ENCODE results near the gene SPO11. TPM values are rescaled to one million over a fixed set of nuclear protein-coding genes. Genes with fewer than 3 reads are reported as not detected.

The SPO11 gene
- total and polyA plus RNA-seq, 9 of the 15 experiments (the other 6 are each of a cell fraction or from before 2014, with no cell fraction given) = not detected

DNA sequence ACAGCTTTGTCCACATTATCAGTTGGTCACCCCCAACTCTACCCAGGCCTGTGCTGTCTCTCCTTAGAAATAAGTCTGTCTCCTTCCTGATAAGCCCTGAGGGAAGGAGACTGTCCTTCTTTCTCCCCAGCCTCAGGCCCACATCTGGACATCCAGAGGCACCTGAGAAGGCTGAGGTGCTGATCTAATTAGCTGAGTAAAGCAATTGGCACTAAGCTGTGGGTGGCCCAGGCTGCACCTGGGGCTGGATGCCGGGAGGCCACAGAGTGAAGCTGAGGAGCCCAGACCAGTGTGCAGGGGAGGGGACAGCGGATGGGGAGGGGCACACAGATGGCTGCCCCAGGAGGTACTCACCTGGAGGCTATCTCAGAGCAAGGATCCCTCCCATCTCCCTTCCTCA lies 37.0 kb upstream of the SPO11 start:
- ChIA-PET CTCF (ENCODE audit: low intra/inter-chr PET ratio) (no interaction called here), POLR2A (interaction anchor here (1.5 kb wide), 1 partner anchor 9 kb away, joined by 3 read pairs; no protein-coding TSS in a partner anchor)
- no peak overlapping the region for H3K9ac ChIP-seq (ENCODE audit: insufficient read depth in 1 of 2, low read depth in 2 of 2, low read length in 2 of 2)
- TF ChIP-seq ESRRB (CRISPR knock-in tag; IDR thresholded peaks at IDR 0.05; ENCODE audit: borderline replicate concordance) (no peak), ARID4B (CRISPR knock-in tag; IDR thresholded peaks at IDR 0.05) (no peak), RNF2 (IDR thresholded peaks at IDR 0.05) (no peak), ZNF589 (CRISPR knock-in tag; IDR thresholded peaks at IDR 0.05; ENCODE audit: low read depth) (no peak), CBX1 (IDR thresholded peaks at IDR 0.05; ENCODE audit: low read depth) (no peak), ZNF785 (CRISPR knock-in tag; IDR thresholded peaks at IDR 0.05) (no peak), FOXP1 (CRISPR knock-in tag; IDR thresholded peaks at IDR 0.05) (no peak), RBM17 (IDR thresholded peaks at IDR 0.05; ENCODE audit: borderline replicate concordance, low read depth, low read length) (no peak), TEAD2 (tag; IDR thresholded peaks at IDR 0.05) (no peak)
- H3K79me2 ChIP-seq (ENCODE audit: control insufficient read depth, insufficient read depth, low read length) = no peaks in the 10 kb centered on the region
- no peak overlapping the region for H3K27ac ChIP-seq (ENCODE audit: extremely low read depth, low read depth, low read length)
- no peaks in the 10 kb centered on the region for H3K9me3 ChIP-seq (replicated peaks; ENCODE audit: control insufficient read depth, insufficient read depth, low read depth, low read length)
- in situ Hi-C loops (cut with MboI) (no loop called here), intact Hi-C loops (cut with micrococcal nuclease) (no loop called here)
- no TSS peak for BruUV-seq (replicated peaks)
- H3K4me2 ChIP-seq (ENCODE audit: insufficient read depth, low read length) = no peak overlapping the region
- H4K20me1 ChIP-seq (replicated peaks; ENCODE audit: control insufficient read depth, insufficient read depth, low read length) = no peaks in the 10 kb centered on the region
- no peaks in the 10 kb centered on the region for H3K4me1 ChIP-seq (replicated peaks in 1 of 2; ENCODE audit: control insufficient read depth in 2 of 2, insufficient read depth in 2 of 2, low read length in 2 of 2)
- FAIRE-seq = no peak
- no peak overlapping the region for H3K4me3 ChIP-seq
- H3K27me3 ChIP-seq (ENCODE audit: control insufficient read depth in 2 of 2, insufficient read depth in 2 of 2, low read length in 2 of 2) = peaks cover 25 to 69% of the 10 kb centered on the region in 2 experiments
- no peak for ATAC-seq
- no peak for DNase-seq (ENCODE audit: extremely low read depth in 1 of 4, low spot score in 3 of 4)
- 0% methylated on average over 2 of the region's 2 CpGs for WGBS (ENCODE audit: insufficient coverage, low coverage, missing lambda C conversion rate)
- no peaks in the 10 kb centered on the region for H3K9me1 ChIP-seq (ENCODE audit: control insufficient read depth, insufficient read depth, low read length)
- no peak overlapping the region for H2AFZ ChIP-seq (ENCODE audit: low read depth, low read length)
- no peaks in the 10 kb centered on the region for H3K36me3 ChIP-seq (ENCODE audit: control insufficient read depth, insufficient read depth, low read length)
